ENCODE data around the gene FAM83E. TPM values are rescaled to one million over a fixed set of nuclear protein-coding genes. Genes with fewer than 3 reads are reported as not detected.

FAM83E gene
- total RNA-seq, 6 experiments from 2014 or later, result 0.22 to 0.37 TPM; not detected in 4

- no peaks in the 10 kb centered on the region for H3K27me3 ChIP-seq
- no peaks in the 10 kb centered on the region for H3K4me1 ChIP-seq
- DNase-seq, result no peak
- no peaks in the 10 kb centered on the region for H3K36me3 ChIP-seq
- H3K9me3 ChIP-seq, result no peaks in the 10 kb centered on the region
- ATAC-seq, result no peak
- no peak overlapping the region for H3K27ac ChIP-seq
- WGBS (ENCODE audit: insufficient coverage, low coverage, low lambda C conversion rate, missing lambda C conversion rate), result 41% methylated on average over 7 of the region's 11 CpGs
- no peak overlapping the region for H3K4me3 ChIP-seq
- TF ChIP-seq POLR2A (IDR thresholded peaks at IDR 0.05), result no peak
- TF ChIP-seq CTCF (IDR thresholded peaks at IDR 0.05), result no peak
- intact Hi-C loops (cut with DNase I), result loop anchor here in 1 of 2 donors (10.0 kb wide), 1 partner anchor 75 kb away; no protein-coding TSS in a partner anchor
Measured at GRCh38 chr19:48569814-48570213, 45.1 kb downstream of the FAM83E start.

GRCh38 chr19:48568345-48568886 lies 46.5 kb downstream of the FAM83E start:
- 2% methylated on average over 9 of the region's 19 CpGs for WGBS (ENCODE audit: insufficient coverage, low coverage, low lambda C conversion rate, missing lambda C conversion rate)
- TF ChIP-seq CTCF (IDR thresholded peaks at IDR 0.05), result no peak
- no peak for TF ChIP-seq POLR2A (IDR thresholded peaks at IDR 0.05)
- Histone ChIP-seq H3K27me3 (no peaks in the 10 kb centered on the region), H3K36me3 (no peaks in the 10 kb centered on the region), H3K9me3 (no peaks in the 10 kb centered on the region), H3K27ac (no peak overlapping the region), H3K4me1 (no peaks in the 10 kb centered on the region), H3K4me3 (no peak overlapping the region)
- intact Hi-C loops (cut with DNase I), result no loop called here
- DNase-seq (peak in 2 of 3 donors; percentile 54 to 77), ATAC-seq (peak; percentile 61 to 99 (median 68))

- WGBS (ENCODE audit: insufficient coverage, low coverage, low lambda C conversion rate, missing lambda C conversion rate), result 69% methylated on average over 2 of the region's 7 CpGs
- H3K27ac ChIP-seq, result no peak overlapping the region
- H3K9me3 ChIP-seq, result no peaks in the 10 kb centered on the region
- intact Hi-C loops (cut with DNase I), result no loop called here
- DNase-seq (no peak), ATAC-seq (no peak)
- no peaks in the 10 kb centered on the region for H3K4me1 ChIP-seq
- no peaks in the 10 kb centered on the region for H3K36me3 ChIP-seq
- no peaks in the 10 kb centered on the region for H3K27me3 ChIP-seq
- TF ChIP-seq CTCF (IDR thresholded peaks at IDR 0.05) (no peak), POLR2A (IDR thresholded peaks at IDR 0.05) (no peak)
- H3K4me3 ChIP-seq, result no peak overlapping the region
Measured at GRCh38 chr19:48565090-48565489, 49.8 kb downstream of the FAM83E start.

Other genes starting within 250 kb of the FAM83E start
- gene KDELR1, start 223.5 kb downstream of the FAM83E start, total RNA-seq, result 10 to 100 TPM; 69.1 to 83.1 (median 77.1) TPM
- under 1 TPM; 0.09 to 0.29 (median 0.22) TPM for gene GRIN2D, start 221.4 kb downstream of the FAM83E start, total RNA-seq
- gene GRWD1, start 169.1 kb downstream of the FAM83E start, total RNA-seq, result 10 to 100 TPM; 14.7 to 31.0 (median 17.6) TPM
- under 1 TPM; 0.22 to 0.44 (median 0.31) TPM for gene KCNJ14, start 159.5 kb downstream of the FAM83E start, total RNA-seq
- 10 to 100 TPM in 5 of 6 experiments, 1 to 10 TPM in 1; 7.7 to 22.7 (median 13.5) TPM for gene CYTH2, start 145.7 kb downstream of the FAM83E start, total RNA-seq
- under 1 TPM in 5 of 6 experiments, not detected in 1; 0.09 to 0.31 (median 0.12) TPM for gene LMTK3, start 103.2 kb downstream of the FAM83E start, total RNA-seq
- under 1 TPM in 1 of 6 experiments, not detected in 5; 0.61 TPM for gene SULT2B1, start 62.9 kb downstream of the FAM83E start, total RNA-seq
- not detected for gene SPACA4, start 8.3 kb downstream of the FAM83E start, total RNA-seq
- 100 to 1,000 TPM; 355 to 867 (median 385) TPM for gene RPL18, start 4.1 kb upstream of the FAM83E start, total RNA-seq
- 10 to 100 TPM; 11.4 to 30.1 (median 17.2) TPM for gene SPHK2, start 4.4 kb upstream of the FAM83E start, total RNA-seq
- 10 to 100 TPM in 2 of 6 experiments, 1 to 10 TPM in 4; 1.8 to 11.6 (median 3.3) TPM for gene DBP, start 22.3 kb upstream of the FAM83E start, total RNA-seq
- 1 to 10 TPM in 2 of 6 experiments, under 1 TPM in 4; 0.25 to 2.0 (median 0.54) TPM for gene CA11, start 31.1 kb upstream of the FAM83E start, total RNA-seq
- under 1 TPM in 2 of 6 experiments, not detected in 4; 0.11 to 0.32 TPM for gene NTN5, start 57.9 kb upstream of the FAM83E start, total RNA-seq
- gene FUT2, start 80.9 kb upstream of the FAM83E start, total RNA-seq, result 1 to 10 TPM in 1 of 6 experiments, not detected in 5; 2.6 TPM
- under 1 TPM in 5 of 6 experiments, not detected in 1; 0.22 to 0.37 (median 0.24) TPM for gene MAMSTR, start 104.6 kb upstream of the FAM83E start, total RNA-seq
- 1 to 10 TPM; 2.7 to 6.7 (median 4.9) TPM for gene RASIP1, start 125.5 kb upstream of the FAM83E start, total RNA-seq
- under 1 TPM in 5 of 6 experiments, not detected in 1; 0.10 to 0.35 (median 0.13) TPM for gene IZUMO1, start 131.8 kb upstream of the FAM83E start, total RNA-seq
- gene FUT1, start 137.6 kb upstream of the FAM83E start, total RNA-seq, result 1 to 10 TPM in 3 of 6 experiments, under 1 TPM in 3; 0.22 to 1.9 (median 0.93) TPM
- 10 to 100 TPM in 4 of 6 experiments, 1 to 10 TPM in 1, not detected in 1; 5.1 to 55.3 (median 32.7) TPM for gene FGF21, start 140.4 kb upstream of the FAM83E start, total RNA-seq
- gene BCAT2, start 196.0 kb upstream of the FAM83E start, total RNA-seq, result 10 to 100 TPM in 4 of 6 experiments, 1 to 10 TPM in 2; 8.9 to 48.3 (median 12.5) TPM
- gene HSD17B14, start 221.4 kb upstream of the FAM83E start, total RNA-seq, result 10 to 100 TPM in 4 of 6 experiments, 1 to 10 TPM in 2; 3.5 to 78.0 (median 15.7) TPM

All from right lobe of liver (tissue), 6 donors.